Measurements from ENCODE around the gene FFAR4.

GRCh38 chr10:93584445-93584844 is 18.0 kb downstream of the FFAR4 start:
- TF ChIP-seq CTCF (conservative IDR thresholded peaks at IDR 0.05; ENCODE audit: low read depth in 2 of 2) (no peak), JUNB (IDR thresholded peaks at IDR 0.05; ENCODE audit: unreplicated experiment) (no peak), EZH2phosphoT487 (IDR thresholded peaks at IDR 0.05; ENCODE audit: unreplicated experiment) (no peak), ZNF331 (CRISPR knock-in tag; IDR thresholded peaks at IDR 0.05; ENCODE audit: low read depth) (no peak), POLR2AphosphoS5 (IDR thresholded peaks at IDR 0.05; ENCODE audit: low read depth) (no peak), EZH2 (IDR thresholded peaks at IDR 0.05; ENCODE audit: low read depth, unreplicated experiment) (no peak), CREB1 (CRISPR knock-in tag; IDR thresholded peaks at IDR 0.05; ENCODE audit: low read depth) (no peak), STAT1 (IDR thresholded peaks at IDR 0.05; ENCODE audit: unreplicated experiment) (no peak)
- TF ChIP-seq, protein P1, sequence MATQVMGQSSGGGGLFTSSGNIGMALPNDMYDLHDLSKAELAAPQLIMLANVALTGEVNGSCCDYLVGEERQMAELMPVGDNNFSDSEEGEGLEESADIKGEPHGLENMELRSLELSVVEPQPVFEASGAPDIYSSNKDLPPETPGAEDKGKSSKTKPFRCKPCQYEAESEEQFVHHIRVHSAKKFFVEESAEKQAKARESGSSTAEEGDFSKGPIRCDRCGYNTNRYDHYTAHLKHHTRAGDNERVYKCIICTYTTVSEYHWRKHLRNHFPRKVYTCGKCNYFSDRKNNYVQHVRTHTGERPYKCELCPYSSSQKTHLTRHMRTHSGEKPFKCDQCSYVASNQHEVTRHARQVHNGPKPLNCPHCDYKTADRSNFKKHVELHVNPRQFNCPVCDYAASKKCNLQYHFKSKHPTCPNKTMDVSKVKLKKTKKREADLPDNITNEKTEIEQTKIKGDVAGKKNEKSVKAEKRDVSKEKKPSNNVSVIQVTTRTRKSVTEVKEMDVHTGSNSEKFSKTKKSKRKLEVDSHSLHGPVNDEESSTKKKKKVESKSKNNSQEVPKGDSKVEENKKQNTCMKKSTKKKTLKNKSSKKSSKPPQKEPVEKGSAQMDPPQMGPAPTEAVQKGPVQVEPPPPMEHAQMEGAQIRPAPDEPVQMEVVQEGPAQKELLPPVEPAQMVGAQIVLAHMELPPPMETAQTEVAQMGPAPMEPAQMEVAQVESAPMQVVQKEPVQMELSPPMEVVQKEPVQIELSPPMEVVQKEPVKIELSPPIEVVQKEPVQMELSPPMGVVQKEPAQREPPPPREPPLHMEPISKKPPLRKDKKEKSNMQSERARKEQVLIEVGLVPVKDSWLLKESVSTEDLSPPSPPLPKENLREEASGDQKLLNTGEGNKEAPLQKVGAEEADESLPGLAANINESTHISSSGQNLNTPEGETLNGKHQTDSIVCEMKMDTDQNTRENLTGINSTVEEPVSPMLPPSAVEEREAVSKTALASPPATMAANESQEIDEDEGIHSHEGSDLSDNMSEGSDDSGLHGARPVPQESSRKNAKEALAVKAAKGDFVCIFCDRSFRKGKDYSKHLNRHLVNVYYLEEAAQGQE (IDR thresholded peaks at IDR 0.05; ENCODE audit: unreplicated experiment), result no peak
